Muscle of leg (tissue), 11 donors: ENCODE results near the gene C4B. TPM values are rescaled to one million over a fixed set of nuclear protein-coding genes. Genes with fewer than 3 reads are reported as not detected.
"Not testable (repeated sequence)": the region's sequence is repeated elsewhere in the genome, so short reads cannot be mapped to it uniquely, and the experiment has no call there.

Source experiments
- DNase-seq: peaks from one replicate; pipeline ENCODE4 v3.0.0; 2013
- H3K27ac ChIP-seq: one replicate; pipeline ENCODE4 v1.5.1; 2013; ENCODE audit warnings: mild to moderate bottlenecking, low read length, control low read depth
- H3K27me3 ChIP-seq: one replicate; pipeline ENCODE4 v1.6.1; 2013; ENCODE audit warnings: low read length; ENCODE audit not compliant: control insufficient read depth, insufficient read depth
- H3K36me3 ChIP-seq: one replicate; pipeline ENCODE4 v1.6.1; 2013; ENCODE audit warnings: low read length; ENCODE audit not compliant: control insufficient read depth, insufficient read depth
- H3K4me1 ChIP-seq: one replicate; pipeline ENCODE4 v1.6.1; 2013; ENCODE audit warnings: low read length; ENCODE audit not compliant: control insufficient read depth, insufficient read depth
- H3K4me3 ChIP-seq: one replicate; pipeline ENCODE4 v1.5.1; 2013; ENCODE audit warnings: low read length, control low read depth
- H3K9me3 ChIP-seq: replicated peaks from 2 replicates; pipeline ENCODE4 v1.6.1; 2013; ENCODE audit warnings: low read depth, low read length; ENCODE audit not compliant: control insufficient read depth
- WGBS: methylation state at CpG from one replicate; pipeline ENCODE4 v1.1.5; 2013; ENCODE audit warnings: missing lambda C conversion rate; ENCODE audit not compliant: insufficient coverage; 5-methylcytosine and 5-hydroxymethylcytosine counted together
- polyA plus RNA-seq, 8 donors: library from polyadenylated mRNA; unstranded; fragments of 120-200 nt; gene quantifications; one replicate each; pipeline versions ENCODE4 v1.2.1 to v1.2.3, GENCODE V29; 2013; ENCODE audit warnings: inconsistent platforms in 1 of 8, low replicate concordance in 1 of 8; ENCODE audit not compliant: insufficient read length in 8 of 8, insufficient read depth in 1 of 8
- total RNA-seq: library from RNA; stranded (reverse); fragments of 120-200 nt; gene quantifications from one replicate; pipeline ENCODE4 v1.2.4, GENCODE V29; 2013

C4B gene
- total and polyA plus RNA-seq, 9 donors, result 9.5 to 32.1 (median 22.0) TPM

DNA sequence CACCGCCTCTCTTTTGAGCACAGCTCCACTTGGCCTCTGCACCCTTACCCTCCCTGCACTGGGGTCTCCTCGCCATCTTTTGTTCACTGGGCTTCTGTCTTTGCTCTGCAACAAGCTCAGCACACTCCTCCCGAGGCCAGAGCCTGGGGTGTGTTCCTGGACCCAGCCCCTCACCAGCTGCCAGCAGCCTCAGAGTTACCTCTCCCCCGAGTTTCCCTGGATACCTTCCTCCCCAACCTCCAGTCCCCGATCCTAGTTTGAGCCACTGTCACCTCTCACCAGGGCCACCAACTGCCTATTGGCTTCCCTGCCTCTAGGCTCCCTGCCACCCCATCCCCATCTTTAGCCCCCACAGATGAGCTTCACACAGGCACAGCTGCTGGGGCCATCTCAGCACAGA is 36.0 kb downstream of the C4B start:
- Histone ChIP-seq H3K27ac (no peak overlapping the region), H3K4me1 (peaks cover 30% of the 10 kb centered on the region), H3K9me3 (no peaks in the 10 kb centered on the region), H3K27me3 (no peaks in the 10 kb centered on the region), H3K4me3 (no peak overlapping the region), H3K36me3 (peaks cover 51% of the 10 kb centered on the region)
- peak; percentile 3 for DNase-seq
- WGBS, result 54% methylated on average over 5 of the region's 5 CpGs

DNA sequence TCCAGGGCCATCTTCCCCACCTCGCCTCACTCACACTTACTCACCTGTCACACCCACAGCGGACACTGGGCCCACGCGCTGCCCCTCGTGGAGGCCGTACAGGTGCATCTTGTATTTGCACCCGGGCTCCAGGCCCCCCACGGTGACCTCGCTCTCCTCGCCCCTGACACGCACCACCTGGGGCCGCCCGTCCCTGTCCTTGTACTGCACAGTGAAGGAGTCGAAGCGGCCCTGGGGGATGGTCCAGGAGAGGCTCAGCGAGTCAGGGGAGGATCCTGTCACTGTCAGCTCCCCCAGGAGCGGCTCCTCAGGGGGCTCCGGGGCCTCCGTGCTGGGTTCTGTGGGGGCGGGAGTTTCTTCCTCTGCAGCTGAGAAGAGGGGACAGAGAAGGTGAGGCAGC is 38.0 kb downstream of the C4B start:
- H3K4me3 ChIP-seq, H3K27me3 ChIP-seq, H3K27ac ChIP-seq, H3K9me3 ChIP-seq, DNase-seq: not testable (repeated sequence)
- H3K4me1 ChIP-seq, result peaks cover 12% of the 10 kb centered on the region
- peaks cover 46% of the 10 kb centered on the region for H3K36me3 ChIP-seq
- 84% methylated on average over 20 of the region's 20 CpGs for WGBS

GRCh38 chr6:32053314-32053713 is 38.7 kb downstream of the C4B start:
- H3K4me3 ChIP-seq, H3K27me3 ChIP-seq, H3K9me3 ChIP-seq, H3K27ac ChIP-seq, H3K4me1 ChIP-seq, DNase-seq: not testable (repeated sequence)
- 91% methylated on average over 4 of the region's 13 CpGs for WGBS
- peaks cover 47% of the 10 kb centered on the region for H3K36me3 ChIP-seq

- not testable (repeated sequence) for H3K4me3 ChIP-seq, DNase-seq, H3K9me3 ChIP-seq, H3K4me1 ChIP-seq, H3K27me3 ChIP-seq, H3K27ac ChIP-seq
- WGBS, result 85% methylated on average over 18 of the region's 21 CpGs
- peaks cover 47% of the 10 kb centered on the region for H3K36me3 ChIP-seq
Measured at GRCh38 chr6:32055756-32056155, 41.2 kb downstream of the C4B start.

GRCh38 chr6:32056254-32056653 is 41.7 kb downstream of the C4B start:
- no peak for DNase-seq
- Histone ChIP-seq H3K36me3 (peaks cover 47% of the 10 kb centered on the region), H3K4me3 (no peak overlapping the region), H3K9me3 (no peaks in the 10 kb centered on the region), H3K27me3 (no peaks in the 10 kb centered on the region), H3K4me1 (no peaks in the 10 kb centered on the region), H3K27ac (no peak overlapping the region)
- no CpG with 5 or more reads among the region's 7 CpGs for WGBS

DNA sequence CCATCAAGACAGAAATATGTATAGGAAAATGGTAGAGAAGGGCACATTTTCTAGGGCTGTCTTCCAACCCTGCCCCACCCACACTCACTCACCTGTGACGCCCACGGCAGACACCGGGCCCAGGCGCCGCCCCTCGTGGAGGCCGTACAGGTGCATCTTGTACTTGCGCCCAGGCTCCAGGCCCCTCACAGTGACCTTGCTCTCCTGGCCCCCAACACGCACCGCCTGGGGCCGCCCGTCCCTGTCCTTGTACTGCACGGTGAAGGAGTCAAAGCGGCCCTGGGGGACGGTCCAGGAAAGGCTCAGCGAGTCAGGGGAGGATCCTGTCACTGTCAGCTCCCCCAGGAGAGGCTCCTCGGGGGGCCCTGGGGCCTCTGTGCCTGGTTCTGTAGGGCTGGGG is 43.4 kb downstream of the C4B start:
- 80% methylated on average over 14 of the region's 17 CpGs for WGBS
- Histone ChIP-seq H3K36me3 (peaks cover 54% of the 10 kb centered on the region), H3K27me3 (no peaks in the 10 kb centered on the region), H3K4me3 (no peak overlapping the region), H3K27ac (no peak overlapping the region), H3K9me3 (no peaks in the 10 kb centered on the region), H3K4me1 (no peaks in the 10 kb centered on the region)
- no peak for DNase-seq

- Histone ChIP-seq H3K4me1 (no peaks in the 10 kb centered on the region), H3K27ac (no peak overlapping the region), H3K36me3 (peaks cover 49% of the 10 kb centered on the region), H3K4me3 (no peak overlapping the region), H3K9me3 (no peaks in the 10 kb centered on the region), H3K27me3 (no peaks in the 10 kb centered on the region)
- peak; percentile 56 for DNase-seq
- 48% methylated on average over 11 of the region's 11 CpGs for WGBS
Measured at GRCh38 chr6:32058511-32058963, 43.9 kb downstream of the C4B start.

DNA sequence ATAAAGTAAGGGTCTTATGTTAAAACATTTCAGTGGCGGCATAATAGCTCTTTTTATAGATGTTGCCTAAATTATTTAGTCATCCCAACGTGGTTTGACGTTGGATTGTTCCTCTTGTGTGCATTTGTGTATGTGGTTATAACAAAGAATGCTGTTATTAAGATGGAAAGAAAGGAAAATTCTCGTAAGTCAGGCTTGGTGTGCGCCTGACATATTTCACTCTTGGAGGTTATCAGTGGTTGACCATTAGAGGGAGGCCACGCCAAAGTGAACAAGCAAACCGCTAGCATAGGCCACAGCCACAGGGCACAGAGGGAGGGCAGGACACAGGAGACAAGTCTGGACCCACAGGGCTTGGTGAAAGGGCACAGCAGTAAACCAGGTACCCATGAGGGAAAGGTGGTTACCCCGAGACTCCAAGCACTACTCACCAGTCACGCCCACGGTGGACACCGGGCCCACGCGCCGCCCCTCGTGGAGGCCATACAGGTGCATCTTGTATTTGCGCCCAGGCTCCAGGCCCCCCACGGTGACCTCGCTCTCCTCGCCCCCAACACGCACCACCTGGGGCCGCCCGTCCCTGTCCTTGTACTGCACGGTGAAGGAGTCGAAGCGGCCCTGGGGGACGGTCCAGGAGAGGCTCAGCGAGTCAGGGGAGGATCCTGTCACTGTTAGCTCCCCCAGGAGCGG is 46.5 kb downstream of the C4B start:
- H3K27me3 ChIP-seq, result no peaks in the 10 kb centered on the region
- 87% methylated on average over 11 of the region's 28 CpGs for WGBS
- no peak overlapping the region for H3K27ac ChIP-seq
- DNase-seq, result no peak
- no peaks in the 10 kb centered on the region for H3K4me1 ChIP-seq
- no peak overlapping the region for H3K4me3 ChIP-seq
- H3K9me3 ChIP-seq, result no peaks in the 10 kb centered on the region
- H3K36me3 ChIP-seq, result peaks cover 46% of the 10 kb centered on the region

- H3K9me3 ChIP-seq, result no peaks in the 10 kb centered on the region
- WGBS, result 90% methylated on average over 10 of the region's 14 CpGs
- H3K27ac ChIP-seq, result no peak overlapping the region
- no peaks in the 10 kb centered on the region for H3K27me3 ChIP-seq
- no peak for DNase-seq
- no peak overlapping the region for H3K4me3 ChIP-seq
- H3K4me1 ChIP-seq, result no peaks in the 10 kb centered on the region
- H3K36me3 ChIP-seq, result peaks cover 47% of the 10 kb centered on the region
Measured at GRCh38 chr6:32064706-32065105, 50.1 kb downstream of the C4B start.

DNA sequence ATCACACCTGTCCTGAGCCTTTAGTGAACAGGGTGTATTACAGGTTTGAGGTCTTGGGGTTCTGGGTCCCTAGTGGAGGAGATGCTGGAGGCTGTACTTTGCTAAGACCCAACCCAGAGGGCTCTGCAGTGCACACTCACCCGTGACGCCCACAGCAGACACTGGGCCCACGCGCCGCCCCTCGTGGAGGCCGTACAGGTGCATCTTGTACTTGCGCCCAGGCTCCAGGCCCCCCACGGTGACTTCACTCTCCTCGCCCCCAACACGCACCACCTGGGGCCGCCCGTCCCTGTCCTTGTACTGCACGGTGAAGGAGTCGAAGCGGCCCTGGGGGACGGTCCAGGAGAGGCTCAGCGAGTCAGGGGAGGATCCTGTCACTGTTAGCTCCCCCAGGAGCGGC is 52.9 kb downstream of the C4B start:
- not testable (repeated sequence) for DNase-seq, H3K4me3 ChIP-seq, H3K9me3 ChIP-seq, H3K27ac ChIP-seq, H3K27me3 ChIP-seq
- Histone ChIP-seq H3K36me3 (peaks cover 48% of the 10 kb centered on the region), H3K4me1 (peaks cover 22% of the 10 kb centered on the region)
- 67% methylated on average over 1 of the region's 19 CpGs for WGBS

- not testable (repeated sequence) for H3K9me3 ChIP-seq, H3K4me3 ChIP-seq, H3K27ac ChIP-seq, DNase-seq, H3K27me3 ChIP-seq
- H3K4me1 ChIP-seq, result peaks cover 28% of the 10 kb centered on the region
- H3K36me3 ChIP-seq, result peaks cover 49% of the 10 kb centered on the region
- WGBS, result 94% methylated on average over 12 of the region's 13 CpGs
Measured at GRCh38 chr6:32068315-32068714, 53.7 kb downstream of the C4B start.
